HG03139 (cell line): ENCODE measurements around the gene YTHDC2.
"Not testable (repeated sequence)": the region's sequence is repeated elsewhere in the genome, so short reads cannot be mapped to it uniquely, and the experiment has no call there.

Experiments
- ATAC-seq: cut with Tn5 transposase; IDR thresholded peaks from one replicate; pipeline ENCODE4 v1.9.1; 2021; ENCODE audit not compliant: unreplicated experiment

The YTHDC2 gene

GRCh38 chr5:113600255-113600905 lies 86.9 kb downstream of the YTHDC2 start:
- ATAC-seq: no peak

DNA sequence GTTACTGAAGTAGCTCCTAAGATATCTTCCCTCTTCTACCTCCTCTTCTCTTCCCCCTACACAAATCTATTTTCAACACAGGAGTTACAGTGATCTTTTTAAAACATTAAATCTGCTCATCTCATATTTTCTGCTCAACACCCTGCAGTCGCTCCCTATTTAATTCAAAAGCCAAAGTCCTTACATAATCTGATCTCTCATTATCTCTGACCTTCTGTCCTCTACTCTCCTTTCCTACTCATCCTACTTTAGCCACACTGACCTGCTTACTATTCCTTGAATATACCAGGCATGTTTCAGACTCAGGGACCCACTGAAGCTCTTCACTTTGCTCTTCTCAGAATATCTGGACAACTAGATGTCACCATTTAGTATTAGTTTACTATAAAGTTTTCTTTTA lies 87.9 kb downstream of the YTHDC2 start:
- ATAC-seq: no peak

DNA sequence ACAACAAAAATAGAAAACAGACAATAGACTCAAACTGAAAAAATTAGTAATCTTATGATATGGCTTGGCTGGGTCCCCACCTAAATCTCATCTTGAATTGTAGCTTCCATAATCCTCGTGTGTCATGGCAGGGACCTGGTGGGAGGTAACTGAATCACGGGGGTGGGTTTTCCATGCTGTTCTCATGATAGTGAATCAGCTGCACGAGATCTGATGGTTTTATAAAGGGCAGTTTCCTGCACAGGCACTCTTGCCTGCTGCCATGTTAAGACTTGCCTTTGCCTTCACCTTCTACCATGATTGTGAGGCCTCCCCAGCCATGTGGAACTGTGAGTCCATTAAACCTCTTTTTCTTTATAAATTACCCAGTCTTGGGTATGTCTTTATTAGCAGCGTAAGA lies 89.8 kb downstream of the YTHDC2 start:
- not testable (repeated sequence) for ATAC-seq

DNA sequence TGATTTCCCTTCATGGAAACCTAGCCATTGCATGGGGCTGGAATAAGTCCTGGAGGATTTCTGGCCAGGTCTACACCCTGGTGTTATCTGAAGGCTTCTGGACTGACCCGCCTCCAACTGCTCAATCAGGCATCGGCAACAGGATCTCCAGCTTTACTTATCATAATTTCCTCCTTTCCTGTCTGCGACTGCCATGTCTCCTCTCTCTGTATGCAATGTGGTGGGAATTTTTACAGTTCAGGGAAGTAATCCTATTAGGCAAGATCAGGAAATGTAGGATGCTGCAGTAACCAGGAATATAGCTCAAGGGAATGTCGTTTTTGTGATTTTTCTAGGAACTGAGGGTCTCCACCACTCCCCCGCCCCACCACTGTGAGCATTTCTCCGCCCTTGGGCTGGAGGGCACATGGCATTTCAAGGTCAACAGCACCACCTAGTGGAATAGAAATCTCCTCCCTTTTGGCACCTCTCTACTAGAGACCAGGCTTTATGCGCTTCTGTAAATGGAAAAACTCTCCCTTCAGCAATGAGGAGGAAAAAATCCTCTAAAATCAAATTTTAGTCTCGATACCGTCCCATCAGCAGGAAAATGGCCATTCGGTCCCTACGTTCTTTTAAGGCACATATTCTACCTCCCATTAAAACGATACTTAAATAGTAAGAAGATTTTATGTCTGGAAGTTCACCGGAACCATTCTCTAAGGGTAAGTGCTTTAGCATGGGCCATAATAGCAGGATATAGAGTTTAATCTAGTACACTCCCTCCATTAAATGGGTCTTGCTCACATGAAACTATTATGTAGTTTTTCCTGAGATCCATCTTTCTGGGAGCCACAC lies 93.0 kb downstream of the YTHDC2 start:
- ATAC-seq: peak; percentile 93

DNA sequence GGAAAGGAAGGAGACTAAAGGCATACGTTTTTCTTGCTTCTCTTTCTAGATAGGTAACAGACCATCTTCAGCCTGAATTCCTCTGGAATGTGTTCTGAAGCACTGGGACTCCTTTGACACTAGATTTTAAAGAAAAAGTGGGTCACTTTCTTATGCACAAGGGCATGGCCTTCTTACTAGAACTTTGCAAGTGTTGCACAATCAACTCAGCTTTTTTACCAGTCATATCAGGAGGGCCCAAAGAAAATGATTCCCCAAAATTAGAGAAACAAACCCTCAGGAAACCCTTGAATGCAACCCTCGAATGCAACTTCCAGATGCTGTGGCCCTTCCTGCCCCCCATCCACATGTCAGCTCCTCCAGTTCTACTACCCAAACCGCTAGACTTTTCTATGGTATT lies 93.9 kb downstream of the YTHDC2 start:
- ATAC-seq: no peak

DNA sequence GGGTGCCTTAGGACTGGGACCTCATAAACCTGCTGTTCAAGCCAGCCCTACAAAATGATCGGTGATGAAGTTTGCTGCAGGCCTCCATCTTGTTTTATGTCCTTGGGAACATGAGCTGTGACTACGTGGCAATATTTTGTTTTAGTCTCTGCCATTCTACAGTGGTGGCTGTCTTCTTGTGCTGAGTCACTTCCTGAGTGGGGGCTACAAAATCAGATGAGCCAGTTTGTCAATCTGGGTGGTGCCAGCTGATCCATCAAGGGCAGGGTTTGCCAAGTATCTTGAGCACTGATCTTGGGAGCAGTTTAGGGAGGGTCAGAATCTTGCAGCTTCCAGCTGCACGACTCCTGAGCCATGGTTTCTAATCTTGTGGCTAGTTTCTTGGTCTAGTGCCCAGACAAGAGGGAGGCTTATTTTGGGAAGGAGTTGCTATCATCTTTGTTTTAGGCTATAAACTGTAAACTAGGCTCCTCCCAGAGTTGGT lies 94.7 kb downstream of the YTHDC2 start:
- ATAC-seq: no peak

DNA sequence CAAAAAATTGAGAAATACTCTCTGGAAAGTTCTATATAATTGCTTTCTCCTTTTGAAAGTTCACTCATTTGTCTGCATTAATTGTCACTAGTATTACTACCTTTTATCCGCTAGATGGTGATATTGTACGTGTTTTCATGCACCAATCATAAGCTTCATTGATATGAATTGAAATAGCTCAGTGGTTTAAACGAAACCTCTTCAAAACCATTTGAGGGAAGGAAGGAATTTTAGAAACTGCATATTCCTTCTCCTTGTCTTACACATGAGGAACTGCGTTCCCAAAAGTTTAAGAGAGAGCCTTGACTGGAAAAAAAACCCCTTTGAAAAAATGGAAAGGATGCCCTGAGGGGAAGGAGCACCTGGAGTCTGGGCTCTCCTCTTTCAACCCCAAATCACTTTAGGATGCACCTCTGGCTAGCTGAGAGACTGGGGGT lies 98.6 kb downstream of the YTHDC2 start:
- peak; percentile 71 for ATAC-seq

DNA sequence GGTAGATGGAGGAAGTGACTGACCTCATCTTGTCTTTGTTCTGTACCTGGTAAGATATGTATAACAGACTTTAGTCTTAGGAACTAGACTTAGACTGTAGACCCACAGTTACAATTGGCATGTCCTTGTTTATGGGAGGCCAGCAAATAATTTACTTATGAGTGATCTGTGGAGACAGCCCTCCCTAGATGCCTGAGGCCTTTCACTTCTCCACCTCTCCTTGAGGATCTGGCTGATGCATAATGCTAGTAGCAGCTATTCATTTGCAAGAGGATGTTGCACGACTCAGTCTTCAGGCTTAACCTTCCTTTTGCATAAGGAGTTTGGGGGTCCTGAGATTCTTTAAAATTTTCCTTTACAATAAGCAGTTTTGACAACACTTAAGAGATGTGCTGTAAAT lies 100.7 kb downstream of the YTHDC2 start:
- ATAC-seq: no peak

GRCh38 chr5:113615708-113616107 lies 102.2 kb downstream of the YTHDC2 start:
- ATAC-seq: no peak

GRCh38 chr5:113617191-113617796 lies 103.8 kb downstream of the YTHDC2 start:
- ATAC-seq: no peak

DNA sequence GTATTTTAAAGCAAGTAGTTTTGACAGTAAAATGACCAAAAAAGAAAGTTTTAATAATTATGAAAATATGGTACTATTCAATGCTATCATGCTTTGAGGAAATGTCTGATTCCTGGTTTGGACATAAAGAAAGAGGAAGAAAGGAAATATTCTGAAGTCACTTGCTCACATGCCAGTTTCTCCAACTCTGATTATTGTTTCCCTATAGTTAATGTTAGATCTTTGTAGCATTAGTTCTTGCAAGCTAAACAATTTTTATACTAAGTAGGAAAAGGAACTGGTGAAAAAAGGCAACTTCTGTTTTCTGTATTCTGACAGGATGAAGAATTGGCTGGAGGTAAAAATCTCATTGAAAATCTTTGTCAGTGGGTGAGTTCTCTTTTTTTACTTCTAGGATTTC lies 119.5 kb downstream of the YTHDC2 start:
- no peak for ATAC-seq

DNA sequence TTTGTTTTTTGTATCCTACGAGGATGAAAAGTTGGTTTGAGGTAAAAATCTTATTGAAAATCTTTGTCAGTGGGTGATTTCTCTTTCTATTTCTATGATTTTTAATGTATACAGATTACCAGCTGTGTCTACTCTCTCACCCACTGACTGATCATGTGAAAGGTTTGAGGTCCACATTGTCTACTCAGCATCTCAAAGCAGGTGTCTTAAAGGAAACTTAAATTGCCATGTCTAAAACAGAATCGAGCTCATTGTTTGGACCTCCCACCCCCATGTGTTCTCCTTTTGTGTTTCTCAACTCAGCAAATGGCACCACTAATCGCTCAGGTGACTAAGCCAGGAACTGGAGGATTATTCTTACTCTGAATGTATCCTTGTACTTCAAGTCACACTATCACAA lies 121.5 kb downstream of the YTHDC2 start:
- no peak for ATAC-seq

DNA sequence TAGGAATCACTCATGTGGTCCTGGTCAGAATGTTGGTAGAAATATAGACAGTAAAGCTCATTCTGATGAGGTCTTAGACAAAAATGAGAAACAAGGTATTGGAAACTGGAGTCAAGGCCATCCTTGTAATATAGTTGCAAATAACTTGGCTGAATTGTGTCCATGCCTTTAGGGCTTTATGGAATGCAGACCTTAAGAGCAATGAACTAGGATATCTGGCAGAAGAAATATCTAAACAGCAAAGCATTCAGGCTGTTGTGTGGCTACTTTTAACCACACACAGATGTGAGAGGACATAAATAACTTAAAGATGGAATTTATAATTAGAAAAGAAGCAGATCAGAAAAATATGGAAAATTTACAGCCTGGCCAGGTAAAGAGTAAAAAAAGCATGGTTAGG lies 128.2 kb downstream of the YTHDC2 start:
- no peak for ATAC-seq
